ENCODE results near the gene CHST11. TPM values are rescaled to one million over a fixed set of nuclear protein-coding genes. Genes with fewer than 3 reads are reported as not detected.

CHST11 gene
- polyA plus RNA-seq, 1 donor (not counting 4 experiments of a cell fraction or from before 2014, with no cell fraction given), result 11.9 TPM

- Histone ChIP-seq H3K27ac (ENCODE audit: control insufficient read depth, insufficient read depth, low read length) (no peak overlapping the region), H2AFZ (ENCODE audit: control insufficient read depth, low read length) (peak overlapping the region; percentile 62)
- DNase-seq (ENCODE audit: low read depth, low spot score), result no peak
Measured at GRCh38 chr12:104809706-104810385, 353.1 kb downstream of the CHST11 start.

More at GRCh38 chr12:104809706-104810385, 353.1 kb downstream of the CHST11 start:
- FAIRE-seq, result no peak
- no peaks in the 10 kb centered on the region for H4K20me1 ChIP-seq (ENCODE audit: control insufficient read depth, extremely low read depth, insufficient read depth, low read length)
- no peaks in the 10 kb centered on the region for H3K27me3 ChIP-seq (ENCODE audit: control insufficient read depth, extremely low read depth, insufficient read depth, low read length)
- H3K9ac ChIP-seq (ENCODE audit: control insufficient read depth, extremely low read depth, insufficient read depth, low read length), result no peak overlapping the region
- H3K9me1 ChIP-seq (ENCODE audit: control insufficient read depth, extremely low read depth, insufficient read depth, low read length), result no peaks in the 10 kb centered on the region
- dilution Hi-C loops (cut with MboI; ENCODE audit: extremely low pct_ligation_motif_present, low sequenced_read_pairs), result no loop called here
- H3K4me2 ChIP-seq (ENCODE audit: control insufficient read depth, extremely low read depth, insufficient read depth, low read depth, low read length), result no peak overlapping the region
- H3K79me2 ChIP-seq (ENCODE audit: control insufficient read depth, insufficient read depth, low read length), result no peaks in the 10 kb centered on the region
- TF ChIP-seq CTCF (optimal IDR thresholded peaks at IDR 0.05 in 1 of 3, IDR thresholded peaks at IDR 0.05 in 1 of 3, conservative IDR thresholded peaks at IDR 0.05 in 1 of 3; ENCODE audit: extremely low read depth in 1 of 3, insufficient read depth in 2 of 3, low read length in 3 of 3) (no peak), EZH2 (IDR thresholded peaks at IDR 0.05; ENCODE audit: low read length) (no peak)
- H3K9me3 ChIP-seq (ENCODE audit: control insufficient read depth, low read depth, low read length), result no peaks in the 10 kb centered on the region
- H3K4me1 ChIP-seq (ENCODE audit: control insufficient read depth, extremely low read depth, insufficient read depth, low read length), result peaks cover 11% of the 10 kb centered on the region
- H3K36me3 ChIP-seq (ENCODE audit: control insufficient read depth in 2 of 2, extremely low read depth in 1 of 2, insufficient read depth in 2 of 2, low read length in 2 of 2), result no peaks in the 10 kb centered on the region
- H3K4me3 ChIP-seq (ENCODE audit: control insufficient read depth in 2 of 3, extremely low read depth in 1 of 3, insufficient read depth in 2 of 3, low read depth in 1 of 3, low read length in 3 of 3), result no peak overlapping the region

Small RNA genes lying within 50 kb of the gene (small RNA-seq; reads per million reads assigned to genes)
- 0.20 to 8.3 (median 2.3) reads per million in 3 experiments for gene MIR3922 (ENCODE audit: insufficient read length in 3 of 3, low read depth in 3 of 3, low replicate concordance in 1 of 3)

Other genes starting within 250 kb of the CHST11 start
- gene TXNRD1, start 241.2 kb upstream of the CHST11 start, polyA plus RNA-seq, result 41.5 to 88.9 TPM (median 65.6 TPM) in 3 replicates
- gene EID3, start 153.2 kb upstream of the CHST11 start, polyA plus RNA-seq, result 0.75 to 1.8 TPM (median 1.2 TPM) in 3 replicates